Cardiac atrium fibroblast (primary cell): ENCODE measurements around the gene ZNF414. TPM values are rescaled to one million over a fixed set of nuclear protein-coding genes. Genes with fewer than 3 reads are reported as not detected.

Experiments
- total RNA-seq: library from RNA; depleted of rRNA; stranded (reverse); fragments of >200 nt; gene quantifications from 2 replicates; pipeline ENCODE4 v1.2.3, GENCODE V29; 2015

The ZNF414 gene
- 2.9 and 12.6 TPM in 2 replicates for total RNA-seq

GRCh38 chr19:8513687-8514504 is at the start of gene ZNF414:
Gene ZNF414, minus strand, starts transcription at chr19:8514167. Its CDS starts 121 bp downstream, at chr19:8514046.

Other genes with a start within 250 kb of the ZNF414 start
- gene CD320, start 205.8 kb downstream of the ZNF414 start, total RNA-seq, result 66.4 and 99.0 TPM in 2 replicates
- 47.5 and 63.2 TPM in 2 replicates for gene NDUFA7, start 192.8 kb downstream of the ZNF414 start, total RNA-seq
- 414 and 638 TPM in 2 replicates for gene RPS28, start 192.7 kb downstream of the ZNF414 start, total RNA-seq
- 0.81 and 1.1 TPM in 2 replicates for gene KANK3, start 170.9 kb downstream of the ZNF414 start, total RNA-seq
- gene ANGPTL4, start 150.0 kb downstream of the ZNF414 start, total RNA-seq, result 290 and 481 TPM in 2 replicates
- gene RAB11B, start 123.8 kb downstream of the ZNF414 start, total RNA-seq, result 22.6 and 44.9 TPM in 2 replicates
- gene MARCHF2, start 100.9 kb downstream of the ZNF414 start, total RNA-seq, result 84.1 and 101 TPM in 2 replicates
- gene HNRNPM, start 69.2 kb downstream of the ZNF414 start, total RNA-seq, result 52.5 and 65.5 TPM in 2 replicates
- gene PRAM1, start 11.5 kb downstream of the ZNF414 start, total RNA-seq, result not detected in 2 replicates
- gene MYO1F, start 63.3 kb upstream of the ZNF414 start, total RNA-seq, result 0.18 and 0.49 TPM in 2 replicates
- 7.8 and 26.0 TPM in 2 replicates for gene ADAMTS10, start 96.5 kb upstream of the ZNF414 start, total RNA-seq
- gene NFILZ, start 116.5 kb upstream of the ZNF414 start, total RNA-seq, result not detected in 2 replicates
- gene ACTL9, start 184.6 kb upstream of the ZNF414 start, total RNA-seq, result not detected in 2 replicates
- gene OR2Z1, start 207.5 kb upstream of the ZNF414 start, total RNA-seq, result not detected in 2 replicates